UCSD-AML1 (cell line): Measurements from ENCODE around the gene ZMYND12.

Experiments used
- DNase-seq: peaks from one replicate; lab custom pipeline; 2025; ENCODE audit not compliant: unreplicated experiment; lab: John Stamatoyannopoulos, UW

ZMYND12 gene

GRCh38 chr1:42442662-42443061 lies 13.2 kb downstream of the ZMYND12 start:
- no peak for DNase-seq

DNA sequence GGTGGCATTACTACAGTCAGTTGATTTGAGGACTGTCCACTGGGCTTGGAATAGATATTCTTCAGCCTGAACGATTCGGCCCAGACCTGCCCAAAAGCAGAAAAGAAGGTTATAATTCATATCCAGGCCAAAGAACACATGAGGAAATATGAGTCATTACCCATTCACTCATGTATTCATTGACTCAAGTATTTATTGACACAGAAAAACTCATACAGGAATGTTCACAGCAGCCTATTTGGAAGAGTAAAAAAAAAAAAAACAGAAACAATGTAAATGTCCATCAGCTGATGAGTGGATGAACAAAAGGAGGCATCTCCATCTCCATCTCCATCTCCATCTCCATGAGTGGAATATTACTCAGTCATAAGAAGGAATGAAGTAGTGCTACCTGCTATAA lies 15.9 kb downstream of the ZMYND12 start:
- DNase-seq: no peak

GRCh38 chr1:42434340-42434739 lies 21.5 kb downstream of the ZMYND12 start:
- DNase-seq: no peak

- DNase-seq: no peak
Measured at GRCh38 chr1:42433369-42433768, 22.5 kb downstream of the ZMYND12 start.

DNA sequence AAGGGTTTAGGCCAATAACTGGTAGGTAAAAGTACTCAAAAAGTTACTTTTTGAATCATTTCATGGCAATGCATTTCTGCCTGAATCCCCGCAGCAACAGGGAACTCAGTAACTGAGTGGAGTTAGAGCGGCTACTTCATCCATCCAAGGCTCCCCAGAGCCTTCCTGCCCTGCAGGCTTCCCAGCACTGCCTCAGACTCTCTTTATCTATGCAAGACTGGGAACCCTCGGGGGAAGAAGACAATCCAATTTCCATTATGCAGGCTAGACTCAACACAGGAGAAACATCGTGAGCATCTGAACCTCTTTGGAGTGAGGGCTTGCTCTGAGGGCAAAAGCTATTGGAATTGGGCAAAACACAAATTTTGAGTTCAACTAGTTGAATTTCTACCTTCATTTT lies 23.1 kb downstream of the ZMYND12 start:
- no peak for DNase-seq

DNA sequence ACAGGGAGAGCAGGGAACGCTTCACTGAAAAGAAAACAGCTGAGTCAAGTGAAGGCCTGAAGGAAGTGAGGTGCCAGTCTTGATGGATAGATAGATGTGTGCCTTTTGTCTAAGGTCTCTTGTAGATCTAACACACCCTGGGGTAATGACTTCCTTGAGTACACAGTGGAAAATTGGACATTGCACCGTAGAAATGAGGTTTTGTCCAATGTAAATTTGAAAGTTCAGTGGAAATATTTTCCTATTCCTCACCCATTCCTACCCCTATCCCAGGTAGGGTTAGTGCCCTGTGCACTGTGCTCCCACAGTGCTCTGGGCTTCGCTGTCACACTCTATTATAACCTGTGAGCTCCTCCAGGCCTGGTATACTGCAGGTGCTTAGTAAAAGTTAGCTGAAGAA lies 24.3 kb downstream of the ZMYND12 start:
- no peak for DNase-seq

- DNase-seq: no peak
Measured at GRCh38 chr1:42430286-42431135, 25.3 kb downstream of the ZMYND12 start.

- DNase-seq: no peak
Measured at GRCh38 chr1:42429603-42430002, 26.2 kb downstream of the ZMYND12 start.

DNA sequence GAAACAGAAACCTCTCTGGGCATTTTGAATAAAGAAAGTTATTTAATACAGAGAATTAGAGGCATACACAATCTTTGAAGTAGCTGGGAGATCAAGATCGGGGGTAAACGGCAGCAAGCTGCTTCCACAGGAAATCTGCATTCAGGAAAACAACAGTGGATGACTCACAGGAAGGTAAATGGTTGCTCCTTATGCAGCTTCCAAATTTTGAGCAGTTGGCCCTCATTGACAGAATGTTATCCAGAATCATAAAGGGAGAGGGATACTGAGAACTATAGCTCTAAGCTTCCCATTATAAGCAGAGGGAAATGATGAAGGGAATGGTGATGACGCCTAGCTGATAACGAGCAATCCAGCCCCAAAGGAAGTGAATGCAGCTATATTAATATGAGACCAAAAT lies 28.6 kb downstream of the ZMYND12 start:
- no peak for DNase-seq

- DNase-seq: no peak
Measured at GRCh38 chr1:42424201-42424600, 31.6 kb downstream of the ZMYND12 start.

DNA sequence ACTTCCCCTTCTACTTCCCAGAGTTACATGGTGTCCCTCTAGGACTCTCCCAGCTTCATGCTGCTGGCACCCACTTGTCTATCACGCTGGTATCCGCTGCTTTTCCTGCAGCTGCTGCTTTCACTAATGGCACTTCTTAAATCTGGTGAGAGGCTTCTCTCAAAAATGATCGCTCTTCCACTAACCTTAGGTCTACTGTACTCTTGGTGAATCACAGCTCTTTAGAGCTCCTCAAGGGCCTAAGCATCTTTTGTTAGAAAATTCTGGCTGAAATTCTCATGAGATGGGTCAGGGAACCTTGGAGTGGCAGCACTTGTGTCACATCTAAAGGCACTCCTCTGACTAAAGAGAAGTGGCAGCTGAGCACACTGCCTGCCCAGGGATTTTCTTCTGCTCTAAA lies 32.1 kb downstream of the ZMYND12 start:
- DNase-seq: no peak

DNA sequence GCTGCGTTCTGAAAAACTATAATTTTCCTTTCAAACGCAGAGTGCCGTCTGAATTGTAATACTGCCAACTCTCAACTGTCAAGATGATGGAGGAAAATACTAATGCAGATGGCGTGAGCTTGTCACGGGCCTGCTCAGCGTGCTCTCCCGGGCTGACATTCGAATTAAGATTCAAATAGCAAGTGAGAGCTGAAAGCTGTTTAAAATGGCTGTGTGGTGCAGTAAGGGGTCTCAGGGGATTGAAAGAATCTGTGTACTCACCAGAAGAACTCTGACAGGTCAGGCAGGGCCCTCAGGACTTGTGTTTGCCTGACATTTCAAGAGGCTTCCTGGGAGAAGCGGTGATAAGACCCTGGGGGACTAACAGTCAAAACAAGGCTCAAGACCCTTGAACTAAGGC lies 33.1 kb downstream of the ZMYND12 start:
- DNase-seq: no peak

DNA sequence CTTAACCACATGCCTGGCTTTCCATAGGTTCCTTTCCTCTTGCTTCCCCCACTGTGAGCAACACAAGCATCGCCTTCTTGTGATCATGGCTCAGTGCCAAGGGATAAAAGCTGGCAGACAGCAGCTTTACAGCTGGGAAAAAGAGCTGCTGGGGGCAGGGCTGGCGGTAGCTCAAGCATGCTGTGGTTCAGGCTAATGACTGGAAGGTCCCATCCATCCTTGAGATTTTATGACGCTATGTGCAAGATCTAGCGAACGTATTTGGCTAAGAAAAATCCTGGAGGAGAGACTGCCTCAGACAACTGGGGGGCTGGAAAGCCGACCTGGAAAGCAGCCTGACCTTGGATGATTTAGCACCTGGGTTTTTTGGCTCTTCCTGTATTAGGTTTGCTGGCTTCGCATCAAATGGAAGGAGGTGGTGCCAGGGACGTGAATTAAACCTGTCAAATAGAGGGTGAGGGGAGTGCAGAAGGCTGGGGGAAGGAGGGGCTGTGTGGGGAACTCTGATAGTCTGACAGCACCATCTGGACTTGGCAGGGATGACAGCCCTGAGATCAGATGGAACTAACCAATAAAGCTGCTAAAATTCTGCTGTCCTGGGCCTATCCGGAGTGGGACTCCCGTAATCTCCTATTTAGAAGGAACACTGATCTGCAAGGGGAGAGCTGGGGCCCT lies 34.8 kb downstream of the ZMYND12 start:
- DNase-seq: no peak

- DNase-seq: no peak
Measured at GRCh38 chr1:42420121-42420520, 35.7 kb downstream of the ZMYND12 start.

- no peak for DNase-seq
Measured at GRCh38 chr1:42419126-42419821, 36.5 kb downstream of the ZMYND12 start.

- DNase-seq: no peak
Measured at GRCh38 chr1:42418516-42418915, 37.3 kb downstream of the ZMYND12 start.

DNA sequence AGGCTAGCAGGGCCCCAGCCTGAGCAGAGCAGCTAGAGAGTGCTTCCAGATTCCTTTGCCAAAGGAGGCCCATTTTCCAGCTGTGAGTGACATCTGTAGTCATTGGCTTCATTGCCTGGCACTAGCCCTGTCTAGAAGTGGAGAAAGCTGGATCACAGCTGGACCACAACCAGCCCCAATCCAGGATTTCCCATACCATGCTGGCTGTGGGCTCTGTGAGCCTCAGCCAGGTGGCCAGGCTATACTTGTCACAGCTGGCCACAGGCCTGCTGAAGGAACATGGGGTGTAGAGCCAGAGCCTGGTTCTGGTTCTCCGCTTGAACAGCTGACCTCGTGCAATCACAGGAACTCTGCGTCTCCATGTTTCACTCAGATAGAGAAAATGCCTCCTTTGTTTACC lies 38.7 kb downstream of the ZMYND12 start:
- no peak for DNase-seq

DNA sequence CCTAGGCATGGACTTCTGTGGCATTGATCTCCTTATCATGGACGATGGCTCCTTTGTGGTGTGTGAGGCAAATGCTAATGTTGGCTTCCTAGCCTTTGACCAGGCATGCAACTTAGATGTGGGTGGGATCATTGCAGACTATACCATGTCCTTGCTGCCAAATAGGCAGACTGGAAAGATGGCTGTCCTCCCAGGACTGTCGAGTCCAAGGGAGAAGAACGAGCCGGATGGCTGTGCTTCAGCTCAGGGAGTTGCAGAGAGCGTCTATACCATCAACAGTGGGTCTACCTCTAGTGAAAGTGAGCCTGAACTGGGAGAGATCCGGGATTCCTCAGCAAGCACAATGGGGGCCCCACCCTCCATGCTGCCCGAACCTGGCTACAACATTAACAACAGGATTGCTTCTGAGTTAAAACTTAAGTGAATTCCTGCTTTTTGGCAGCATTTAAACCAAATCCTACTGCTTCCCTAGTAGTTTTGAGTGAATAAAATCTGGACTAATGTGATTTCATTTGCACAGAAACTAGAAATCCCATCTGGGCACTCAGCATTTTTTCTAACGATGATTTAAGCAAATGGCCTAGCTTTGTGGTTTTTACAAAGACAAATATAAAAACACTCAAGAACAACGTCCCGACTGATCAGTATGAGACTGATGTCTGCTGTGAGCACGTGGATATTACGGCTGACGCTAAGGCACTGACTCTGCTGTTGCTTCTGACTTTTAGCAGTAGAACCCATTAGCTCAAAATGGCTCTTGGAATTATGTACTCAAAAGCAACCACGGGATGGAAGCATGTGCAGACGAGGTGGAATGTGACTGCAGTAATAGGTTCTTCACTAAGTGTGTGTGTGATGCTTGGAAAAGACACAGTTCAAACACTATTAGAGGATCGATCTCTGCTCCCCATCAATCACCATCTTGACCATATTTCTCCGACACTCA lies 41.0 kb downstream of the ZMYND12 start:
- DNase-seq: no peak

DNA sequence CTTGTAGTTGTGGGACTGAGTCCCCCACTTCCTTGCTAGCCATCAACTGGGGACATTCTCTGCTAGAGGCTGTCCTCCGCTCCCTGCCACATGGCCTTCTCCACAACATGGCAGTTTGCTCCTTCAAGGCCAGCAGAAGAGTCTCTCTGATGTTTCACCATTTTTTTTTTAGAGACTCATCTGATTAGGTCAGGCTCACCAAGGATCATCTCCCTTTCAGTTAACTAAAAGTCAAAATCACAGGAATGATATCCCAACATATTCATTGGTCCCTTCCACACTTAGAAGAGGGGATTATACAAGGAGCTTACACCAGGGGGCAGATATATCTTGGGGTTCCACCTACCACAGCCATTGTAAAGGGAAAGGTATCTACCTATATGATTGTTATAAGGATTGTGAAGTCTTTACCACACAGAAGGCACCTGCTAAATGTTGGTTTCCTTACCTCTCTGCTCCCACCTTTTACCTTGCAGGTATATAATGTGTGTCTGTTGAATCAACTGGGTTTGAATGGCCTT lies 51.9 kb downstream of the ZMYND12 start:
- no peak for DNase-seq

GRCh38 chr1:42399315-42400100 lies 56.3 kb downstream of the ZMYND12 start:
- DNase-seq: no peak
